ENCODE measurements around the gene MT3.

DNA sequence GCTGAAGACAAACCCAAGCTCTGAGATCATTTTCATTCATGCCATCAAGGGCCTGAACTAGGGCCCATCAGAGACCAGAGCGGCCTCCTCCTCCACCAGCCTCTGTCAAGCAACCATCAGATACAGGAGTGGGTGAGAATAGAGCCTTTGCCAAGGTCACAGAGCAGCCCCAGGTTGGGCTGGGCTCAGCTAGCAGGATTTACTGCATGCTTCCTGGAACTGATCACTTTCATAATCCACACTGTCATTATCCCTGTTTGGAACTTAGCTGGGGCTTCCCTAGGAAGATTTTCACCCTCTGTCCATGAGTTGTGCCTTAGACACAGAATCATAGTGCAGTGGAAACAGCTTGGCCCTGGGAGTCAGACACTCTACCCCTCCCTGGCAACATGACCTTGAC, 19.4 kb upstream of the MT3 start:
- TF ChIP-seq, protein P1, sequence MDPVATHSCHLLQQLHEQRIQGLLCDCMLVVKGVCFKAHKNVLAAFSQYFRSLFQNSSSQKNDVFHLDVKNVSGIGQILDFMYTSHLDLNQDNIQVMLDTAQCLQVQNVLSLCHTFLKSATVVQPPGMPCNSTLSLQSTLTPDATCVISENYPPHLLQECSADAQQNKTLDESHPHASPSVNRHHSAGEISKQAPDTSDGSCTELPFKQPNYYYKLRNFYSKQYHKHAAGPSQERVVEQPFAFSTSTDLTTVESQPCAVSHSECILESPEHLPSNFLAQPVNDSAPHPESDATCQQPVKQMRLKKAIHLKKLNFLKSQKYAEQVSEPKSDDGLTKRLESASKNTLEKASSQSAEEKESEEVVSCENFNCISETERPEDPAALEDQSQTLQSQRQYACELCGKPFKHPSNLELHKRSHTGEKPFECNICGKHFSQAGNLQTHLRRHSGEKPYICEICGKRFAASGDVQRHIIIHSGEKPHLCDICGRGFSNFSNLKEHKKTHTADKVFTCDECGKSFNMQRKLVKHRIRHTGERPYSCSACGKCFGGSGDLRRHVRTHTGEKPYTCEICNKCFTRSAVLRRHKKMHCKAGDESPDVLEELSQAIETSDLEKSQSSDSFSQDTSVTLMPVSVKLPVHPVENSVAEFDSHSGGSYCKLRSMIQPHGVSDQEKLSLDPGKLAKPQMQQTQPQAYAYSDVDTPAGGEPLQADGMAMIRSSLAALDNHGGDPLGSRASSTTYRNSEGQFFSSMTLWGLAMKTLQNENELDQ (CRISPR knock-in tag; IDR thresholded peaks at IDR 0.05; ENCODE audit: borderline replicate concordance), result no peak
- TF ChIP-seq BRF1 (IDR thresholded peaks at IDR 0.05; ENCODE audit: borderline replicate concordance, extremely low read depth, insufficient read length) (no peak), FOXK2 (conservative IDR thresholded peaks at IDR 0.05 in 1 of 2, IDR thresholded peaks at IDR 0.05 in 1 of 2; ENCODE audit: low read depth in 2 of 2) (no peak), SRF (CRISPR knock-in tag; IDR thresholded peaks at IDR 0.05) (no peak), RAD21 (CRISPR knock-in tag; conservative IDR thresholded peaks at IDR 0.05 in 1 of 2, IDR thresholded peaks at IDR 0.05 in 1 of 2) (no peak), ETS1 (conservative IDR thresholded peaks at IDR 0.05; ENCODE audit: control insufficient read depth, low read depth, low read length) (no peak), ZNF175 (CRISPR knock-in tag; IDR thresholded peaks at IDR 0.05; ENCODE audit: low read depth) (no peak), CAMTA2 (CRISPR knock-in tag; conservative IDR thresholded peaks at IDR 0.05) (no peak), SRSF3 (IDR thresholded peaks at IDR 0.05; ENCODE audit: insufficient read depth, low read length) (no peak)
- TF ChIP-seq, protein P2, sequence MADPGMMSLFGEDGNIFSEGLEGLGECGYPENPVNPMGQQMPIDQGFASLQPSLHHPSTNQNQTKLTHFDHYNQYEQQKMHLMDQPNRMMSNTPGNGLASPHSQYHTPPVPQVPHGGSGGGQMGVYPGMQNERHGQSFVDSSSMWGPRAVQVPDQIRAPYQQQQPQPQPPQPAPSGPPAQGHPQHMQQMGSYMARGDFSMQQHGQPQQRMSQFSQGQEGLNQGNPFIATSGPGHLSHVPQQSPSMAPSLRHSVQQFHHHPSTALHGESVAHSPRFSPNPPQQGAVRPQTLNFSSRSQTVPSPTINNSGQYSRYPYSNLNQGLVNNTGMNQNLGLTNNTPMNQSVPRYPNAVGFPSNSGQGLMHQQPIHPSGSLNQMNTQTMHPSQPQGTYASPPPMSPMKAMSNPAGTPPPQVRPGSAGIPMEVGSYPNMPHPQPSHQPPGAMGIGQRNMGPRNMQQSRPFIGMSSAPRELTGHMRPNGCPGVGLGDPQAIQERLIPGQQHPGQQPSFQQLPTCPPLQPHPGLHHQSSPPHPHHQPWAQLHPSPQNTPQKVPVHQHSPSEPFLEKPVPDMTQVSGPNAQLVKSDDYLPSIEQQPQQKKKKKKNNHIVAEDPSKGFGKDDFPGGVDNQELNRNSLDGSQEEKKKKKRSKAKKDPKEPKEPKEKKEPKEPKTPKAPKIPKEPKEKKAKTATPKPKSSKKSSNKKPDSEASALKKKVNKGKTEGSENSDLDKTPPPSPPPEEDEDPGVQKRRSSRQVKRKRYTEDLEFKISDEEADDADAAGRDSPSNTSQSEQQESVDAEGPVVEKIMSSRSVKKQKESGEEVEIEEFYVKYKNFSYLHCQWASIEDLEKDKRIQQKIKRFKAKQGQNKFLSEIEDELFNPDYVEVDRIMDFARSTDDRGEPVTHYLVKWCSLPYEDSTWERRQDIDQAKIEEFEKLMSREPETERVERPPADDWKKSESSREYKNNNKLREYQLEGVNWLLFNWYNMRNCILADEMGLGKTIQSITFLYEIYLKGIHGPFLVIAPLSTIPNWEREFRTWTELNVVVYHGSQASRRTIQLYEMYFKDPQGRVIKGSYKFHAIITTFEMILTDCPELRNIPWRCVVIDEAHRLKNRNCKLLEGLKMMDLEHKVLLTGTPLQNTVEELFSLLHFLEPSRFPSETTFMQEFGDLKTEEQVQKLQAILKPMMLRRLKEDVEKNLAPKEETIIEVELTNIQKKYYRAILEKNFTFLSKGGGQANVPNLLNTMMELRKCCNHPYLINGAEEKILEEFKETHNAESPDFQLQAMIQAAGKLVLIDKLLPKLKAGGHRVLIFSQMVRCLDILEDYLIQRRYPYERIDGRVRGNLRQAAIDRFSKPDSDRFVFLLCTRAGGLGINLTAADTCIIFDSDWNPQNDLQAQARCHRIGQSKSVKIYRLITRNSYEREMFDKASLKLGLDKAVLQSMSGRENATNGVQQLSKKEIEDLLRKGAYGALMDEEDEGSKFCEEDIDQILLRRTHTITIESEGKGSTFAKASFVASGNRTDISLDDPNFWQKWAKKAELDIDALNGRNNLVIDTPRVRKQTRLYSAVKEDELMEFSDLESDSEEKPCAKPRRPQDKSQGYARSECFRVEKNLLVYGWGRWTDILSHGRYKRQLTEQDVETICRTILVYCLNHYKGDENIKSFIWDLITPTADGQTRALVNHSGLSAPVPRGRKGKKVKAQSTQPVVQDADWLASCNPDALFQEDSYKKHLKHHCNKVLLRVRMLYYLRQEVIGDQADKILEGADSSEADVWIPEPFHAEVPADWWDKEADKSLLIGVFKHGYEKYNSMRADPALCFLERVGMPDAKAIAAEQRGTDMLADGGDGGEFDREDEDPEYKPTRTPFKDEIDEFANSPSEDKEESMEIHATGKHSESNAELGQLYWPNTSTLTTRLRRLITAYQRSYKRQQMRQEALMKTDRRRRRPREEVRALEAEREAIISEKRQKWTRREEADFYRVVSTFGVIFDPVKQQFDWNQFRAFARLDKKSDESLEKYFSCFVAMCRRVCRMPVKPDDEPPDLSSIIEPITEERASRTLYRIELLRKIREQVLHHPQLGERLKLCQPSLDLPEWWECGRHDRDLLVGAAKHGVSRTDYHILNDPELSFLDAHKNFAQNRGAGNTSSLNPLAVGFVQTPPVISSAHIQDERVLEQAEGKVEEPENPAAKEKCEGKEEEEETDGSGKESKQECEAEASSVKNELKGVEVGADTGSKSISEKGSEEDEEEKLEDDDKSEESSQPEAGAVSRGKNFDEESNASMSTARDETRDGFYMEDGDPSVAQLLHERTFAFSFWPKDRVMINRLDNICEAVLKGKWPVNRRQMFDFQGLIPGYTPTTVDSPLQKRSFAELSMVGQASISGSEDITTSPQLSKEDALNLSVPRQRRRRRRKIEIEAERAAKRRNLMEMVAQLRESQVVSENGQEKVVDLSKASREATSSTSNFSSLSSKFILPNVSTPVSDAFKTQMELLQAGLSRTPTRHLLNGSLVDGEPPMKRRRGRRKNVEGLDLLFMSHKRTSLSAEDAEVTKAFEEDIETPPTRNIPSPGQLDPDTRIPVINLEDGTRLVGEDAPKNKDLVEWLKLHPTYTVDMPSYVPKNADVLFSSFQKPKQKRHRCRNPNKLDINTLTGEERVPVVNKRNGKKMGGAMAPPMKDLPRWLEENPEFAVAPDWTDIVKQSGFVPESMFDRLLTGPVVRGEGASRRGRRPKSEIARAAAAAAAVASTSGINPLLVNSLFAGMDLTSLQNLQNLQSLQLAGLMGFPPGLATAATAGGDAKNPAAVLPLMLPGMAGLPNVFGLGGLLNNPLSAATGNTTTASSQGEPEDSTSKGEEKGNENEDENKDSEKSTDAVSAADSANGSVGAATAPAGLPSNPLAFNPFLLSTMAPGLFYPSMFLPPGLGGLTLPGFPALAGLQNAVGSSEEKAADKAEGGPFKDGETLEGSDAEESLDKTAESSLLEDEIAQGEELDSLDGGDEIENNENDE (IDR thresholded peaks at IDR 0.05; ENCODE audit: low read depth, low read length), result no peak
- TF ChIP-seq, protein P3, sequence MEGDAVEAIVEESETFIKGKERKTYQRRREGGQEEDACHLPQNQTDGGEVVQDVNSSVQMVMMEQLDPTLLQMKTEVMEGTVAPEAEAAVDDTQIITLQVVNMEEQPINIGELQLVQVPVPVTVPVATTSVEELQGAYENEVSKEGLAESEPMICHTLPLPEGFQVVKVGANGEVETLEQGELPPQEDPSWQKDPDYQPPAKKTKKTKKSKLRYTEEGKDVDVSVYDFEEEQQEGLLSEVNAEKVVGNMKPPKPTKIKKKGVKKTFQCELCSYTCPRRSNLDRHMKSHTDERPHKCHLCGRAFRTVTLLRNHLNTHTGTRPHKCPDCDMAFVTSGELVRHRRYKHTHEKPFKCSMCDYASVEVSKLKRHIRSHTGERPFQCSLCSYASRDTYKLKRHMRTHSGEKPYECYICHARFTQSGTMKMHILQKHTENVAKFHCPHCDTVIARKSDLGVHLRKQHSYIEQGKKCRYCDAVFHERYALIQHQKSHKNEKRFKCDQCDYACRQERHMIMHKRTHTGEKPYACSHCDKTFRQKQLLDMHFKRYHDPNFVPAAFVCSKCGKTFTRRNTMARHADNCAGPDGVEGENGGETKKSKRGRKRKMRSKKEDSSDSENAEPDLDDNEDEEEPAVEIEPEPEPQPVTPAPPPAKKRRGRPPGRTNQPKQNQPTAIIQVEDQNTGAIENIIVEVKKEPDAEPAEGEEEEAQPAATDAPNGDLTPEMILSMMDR (IDR thresholded peaks at IDR 0.05 in 2 of 3, conservative IDR thresholded peaks at IDR 0.05 in 1 of 3; ENCODE audit: insufficient read depth in 2 of 3, low read depth in 1 of 3, low read length in 3 of 3), result no peak
- TF ChIP-seq, protein P4, sequence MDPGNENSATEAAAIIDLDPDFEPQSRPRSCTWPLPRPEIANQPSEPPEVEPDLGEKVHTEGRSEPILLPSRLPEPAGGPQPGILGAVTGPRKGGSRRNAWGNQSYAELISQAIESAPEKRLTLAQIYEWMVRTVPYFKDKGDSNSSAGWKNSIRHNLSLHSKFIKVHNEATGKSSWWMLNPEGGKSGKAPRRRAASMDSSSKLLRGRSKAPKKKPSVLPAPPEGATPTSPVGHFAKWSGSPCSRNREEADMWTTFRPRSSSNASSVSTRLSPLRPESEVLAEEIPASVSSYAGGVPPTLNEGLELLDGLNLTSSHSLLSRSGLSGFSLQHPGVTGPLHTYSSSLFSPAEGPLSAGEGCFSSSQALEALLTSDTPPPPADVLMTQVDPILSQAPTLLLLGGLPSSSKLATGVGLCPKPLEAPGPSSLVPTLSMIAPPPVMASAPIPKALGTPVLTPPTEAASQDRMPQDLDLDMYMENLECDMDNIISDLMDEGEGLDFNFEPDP (CRISPR knock-in tag; IDR thresholded peaks at IDR 0.05), result no peak
